Endodermal cell (in vitro differentiated cells): ENCODE data around the gene NAV1. TPM values are rescaled to one million over a fixed set of nuclear protein-coding genes. Genes with fewer than 3 reads are reported as not detected.

Source experiments
- DNase-seq: peaks from one replicate; pipeline ENCODE4 v3.0.0-alpha.2; 2017
- H3K27ac ChIP-seq: 2 replicates; pipeline ENCODE4 v1.5.1; 2013; ENCODE audit warnings: mild to moderate bottlenecking, low read depth, low read length, moderate library complexity
- H3K27me3 ChIP-seq: 2 replicates; pipeline ENCODE4 v1.6.1; 2013; ENCODE audit warnings: mild to moderate bottlenecking, low read length, moderate library complexity; ENCODE audit not compliant: insufficient read depth, control insufficient read depth, poor library complexity, severe bottlenecking
- H3K36me3 ChIP-seq: 2 replicates; pipeline ENCODE4 v1.7.0; 2013; ENCODE audit warnings: mild to moderate bottlenecking, low read length, moderate library complexity; ENCODE audit not compliant: control insufficient read depth, insufficient read depth
- H3K4me1 ChIP-seq: one replicate; pipeline ENCODE4 v1.7.0; 2013; ENCODE audit warnings: low read length; ENCODE audit not compliant: control insufficient read depth, insufficient read depth
- H3K4me3 ChIP-seq: 2 replicates; pipeline ENCODE4 v1.5.1; 2013; ENCODE audit warnings: mild to moderate bottlenecking, low read length, moderate library complexity
- H3K9ac ChIP-seq: 2 replicates; pipeline ENCODE4 v1.6.1; 2013; ENCODE audit warnings: mild to moderate bottlenecking, low read length, moderate library complexity; ENCODE audit not compliant: poor library complexity, severe bottlenecking; ENCODE audit errors: extremely low read depth
- H3K9me3 ChIP-seq: 2 replicates; pipeline ENCODE4 v1.6.1; 2013; ENCODE audit warnings: mild to moderate bottlenecking, low read length, moderate library complexity; ENCODE audit not compliant: control insufficient read depth
- H3K27ac Mint-ChIP-seq: 2 replicates; pipeline ENCODE4 v1.8.0; 2020; ENCODE audit warnings: mixed read lengths
- H3K27me3 Mint-ChIP-seq: 2 replicates; pipeline ENCODE4 v1.8.0; 2021; ENCODE audit warnings: mild to moderate bottlenecking, mixed read lengths; ENCODE audit not compliant: insufficient read depth
- H3K36me3 Mint-ChIP-seq: 2 replicates; pipeline ENCODE4 v1.8.0; 2020; ENCODE audit warnings: low read depth, mixed read lengths
- H3K4me1 Mint-ChIP-seq: 2 replicates; pipeline ENCODE4 v1.8.0; 2020; ENCODE audit warnings: mixed read lengths
- H3K4me3 Mint-ChIP-seq: 2 replicates; pipeline ENCODE4 v1.8.0; 2020; ENCODE audit warnings: mild to moderate bottlenecking, moderate library complexity, mixed read lengths
- H3K9me3 Mint-ChIP-seq: 2 replicates; pipeline ENCODE4 v1.8.0; 2020; ENCODE audit warnings: mild to moderate bottlenecking, mixed read lengths
- CTCF ChIP-seq: fragments of 200-600 bp; sonication (generic); conservative IDR thresholded peaks from 2 replicates; pipeline ENCODE4 v1.5.0; 2021; ENCODE audit warnings: antibody characterized with exemption, mild to moderate bottlenecking
- WGBS, 2 experiments: methylation state at CpG; one replicate each; pipeline versions ENCODE4 v1.1.5 to v1.1.7; 2013; ENCODE audit warnings: missing lambda C conversion rate in 2 of 2, mixed read lengths in 1 of 2; ENCODE audit not compliant: insufficient coverage in 1 of 2, insufficient read length in 1 of 2; 5-methylcytosine and 5-hydroxymethylcytosine counted together
- total RNA-seq, 2 donors: library from RNA; stranded (reverse); fragmentation: NEBNext Ultra II Directional in 1 of 2; extraction: Animal tissue kit (Norgen Biotek cat#: 25700) in 1 of 2; gene quantifications; 2 replicates in 1 of 2; 3 replicates in 1 of 2; pipeline ENCODE4 v1.2.1, GENCODE V29; 2021

NAV1 gene
- total RNA-seq, 2 donors from 2014 or later = 42.2 to 62.5 TPM

DNA sequence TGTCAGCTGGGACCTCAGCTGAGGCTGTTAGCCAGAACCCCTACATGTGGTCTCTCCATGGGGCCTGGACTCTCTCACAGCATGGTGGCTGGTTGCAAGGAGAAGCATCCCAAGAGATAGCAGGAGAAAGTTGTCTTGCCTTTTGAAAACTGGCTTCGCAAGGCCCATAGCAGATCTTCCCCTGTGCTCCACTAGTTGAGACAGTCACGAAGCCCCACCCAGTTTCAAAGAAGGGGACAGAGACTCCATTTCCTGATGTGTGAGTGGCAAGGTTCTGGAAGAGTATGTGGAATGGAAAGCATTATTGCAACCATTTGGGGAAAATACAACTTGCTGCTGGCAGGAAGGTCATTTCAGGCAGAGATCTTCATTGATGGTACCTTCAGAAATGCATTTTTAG lies 24.5 kb upstream of the NAV1 start:
- WGBS, 2 experiments = 91 to 95% methylated on average over 2 of the region's 2 CpGs
- Histone ChIP-seq H3K27ac (no peak overlapping the region), H3K9me3 (no peaks in the 10 kb centered on the region), H3K27me3 (no peaks in the 10 kb centered on the region), H3K4me1 (peaks cover 28% of the 10 kb centered on the region), H3K9ac (no peak overlapping the region), H3K4me3 (no peak overlapping the region), H3K36me3 (no peaks in the 10 kb centered on the region)
- Mint-ChIP-seq H3K27ac (no peak overlapping the region), H3K4me3 (no peak overlapping the region), H3K9me3 (no peaks in the 10 kb centered on the region), H3K4me1 (peaks cover 35% of the 10 kb centered on the region), H3K27me3 (peaks cover 3% of the 10 kb centered on the region), H3K36me3 (no peaks in the 10 kb centered on the region)
- no peak for TF ChIP-seq CTCF
- DNase-seq = no peak

- no peaks in the 10 kb centered on the region for H3K36me3 ChIP-seq
- no peaks in the 10 kb centered on the region for H3K36me3 Mint-ChIP-seq
- H3K4me1 ChIP-seq = peaks cover 28% of the 10 kb centered on the region
- no peaks in the 10 kb centered on the region for H3K9me3 ChIP-seq
- TF ChIP-seq CTCF = no peak
- WGBS, 2 experiments = 89 to 93% methylated on average over 9 of the region's 9 CpGs
- H3K9ac ChIP-seq = no peak overlapping the region
- H3K4me3 Mint-ChIP-seq = no peak overlapping the region
- no peak overlapping the region for H3K27ac ChIP-seq
- DNase-seq = no peak
- H3K4me1 Mint-ChIP-seq = peaks cover 35% of the 10 kb centered on the region
- H3K4me3 ChIP-seq = no peak overlapping the region
- no peaks in the 10 kb centered on the region for H3K9me3 Mint-ChIP-seq
- H3K27me3 ChIP-seq = no peaks in the 10 kb centered on the region
- no peaks in the 10 kb centered on the region for H3K27me3 Mint-ChIP-seq
- H3K27ac Mint-ChIP-seq = no peak overlapping the region
Measured at GRCh38 chr1:201515062-201515750, 23.7 kb upstream of the NAV1 start.

DNA sequence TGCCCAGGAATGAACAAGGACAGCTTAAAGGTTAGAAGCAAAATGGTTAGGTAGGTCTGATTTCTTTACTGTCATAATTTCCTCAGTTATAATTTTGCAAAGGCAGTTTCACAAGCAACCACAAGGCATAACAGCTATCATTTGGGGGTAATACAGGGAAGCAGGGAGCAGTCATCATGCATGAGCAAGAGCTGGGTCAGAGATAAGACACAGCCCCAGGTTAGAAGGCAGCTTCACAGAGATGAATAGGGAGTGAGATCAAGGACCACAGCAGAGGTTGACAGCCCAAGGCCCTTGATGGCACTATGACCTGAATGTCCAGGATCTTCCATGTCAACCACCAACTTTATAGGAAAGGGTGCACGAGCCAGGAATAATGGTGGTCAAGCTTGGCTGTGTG lies 23.0 kb upstream of the NAV1 start:
- H3K27ac Mint-ChIP-seq = no peak overlapping the region
- no peaks in the 10 kb centered on the region for H3K9me3 Mint-ChIP-seq
- no peaks in the 10 kb centered on the region for H3K36me3 Mint-ChIP-seq
- Histone ChIP-seq H3K4me3 (no peak overlapping the region), H3K4me1 (peaks cover 28% of the 10 kb centered on the region), H3K9ac (no peak overlapping the region), H3K27ac (no peak overlapping the region), H3K9me3 (no peaks in the 10 kb centered on the region), H3K27me3 (no peaks in the 10 kb centered on the region), H3K36me3 (no peaks in the 10 kb centered on the region)
- H3K27me3 Mint-ChIP-seq = no peaks in the 10 kb centered on the region
- H3K4me1 Mint-ChIP-seq = peaks cover 35% of the 10 kb centered on the region
- no peak overlapping the region for H3K4me3 Mint-ChIP-seq
- no peak for TF ChIP-seq CTCF
- 92% methylated on average over 1 of the region's 1 CpG; no CpG with 5 or more reads in 1 of the 2 experiments for WGBS, 2 experiments
- no peak for DNase-seq
